Spinal cord (tissue), 10 donors: Measurements from ENCODE around the gene PLAAT5. TPM values are rescaled to one million over a fixed set of nuclear protein-coding genes. Genes with fewer than 3 reads are reported as not detected.

ENCODE experiments used
- DNase-seq, 6 donors: peaks; one replicate each; pipeline versions ENCODE4 v3.0.0 to v3.0.0-alpha.2; 2013 to 2015; ENCODE audit warnings: low spot score in 6 of 6, low read depth in 4 of 6
- H3K27ac ChIP-seq: one replicate; pipeline ENCODE4 v1.5.1; 2013; ENCODE audit warnings: low read depth, low read length, control low read depth
- H3K27me3 ChIP-seq: one replicate; pipeline ENCODE4 v1.6.1; 2013; ENCODE audit warnings: low read length; ENCODE audit not compliant: control insufficient read depth, insufficient read depth
- H3K36me3 ChIP-seq: one replicate; pipeline ENCODE4 v1.6.1; 2013; ENCODE audit warnings: low read length; ENCODE audit not compliant: control insufficient read depth, insufficient read depth
- H3K4me1 ChIP-seq: one replicate; pipeline ENCODE4 v1.6.1; 2013; ENCODE audit warnings: low read length; ENCODE audit not compliant: control insufficient read depth, insufficient read depth
- H3K4me3 ChIP-seq: one replicate; pipeline ENCODE4 v1.5.1; 2013; ENCODE audit warnings: low read depth, low read length, control low read depth
- H3K9me3 ChIP-seq: one replicate; pipeline ENCODE4 v1.6.1; 2013; ENCODE audit warnings: low read length; ENCODE audit not compliant: control insufficient read depth, insufficient read depth
- WGBS: methylation state at CpG from one replicate; pipeline ENCODE4 v1.1.5; 2013; ENCODE audit warnings: missing lambda C conversion rate; ENCODE audit not compliant: insufficient coverage; 5-methylcytosine and 5-hydroxymethylcytosine counted together
- polyA plus RNA-seq, 2 donors: library from polyadenylated mRNA; unstranded; fragments of 120-200 nt; gene quantifications; one replicate each; pipeline ENCODE4 v1.2.1, GENCODE V29; 2013; ENCODE audit not compliant: insufficient read length in 2 of 2
- total RNA-seq, 2 donors: library from RNA; depleted of rRNA in 1 of 2; stranded (reverse); fragments of 120-200 nt in 1 of 2; fragments of >200 nt in 1 of 2; gene quantifications; one replicate each; pipeline versions ENCODE4 v1.2.3 to v1.2.4, GENCODE V29; 2013 to 2014
- donor health status: healthy.

The PLAAT5 gene
- total and polyA plus RNA-seq, 4 donors, result 4.4 to 7.0 (median 5.0) TPM

- Histone ChIP-seq H3K4me1 (no peaks in the 10 kb centered on the region), H3K4me3 (no peak overlapping the region), H3K27me3 (no peaks in the 10 kb centered on the region), H3K27ac (no peak overlapping the region), H3K9me3 (no peaks in the 10 kb centered on the region), H3K36me3 (no peaks in the 10 kb centered on the region)
- 100% methylated on average over 1 of the region's 5 CpGs for WGBS
- no peak for DNase-seq
Observed at GRCh38 chr11:63517156-63517555, 26.2 kb upstream of the PLAAT5 start.

- H3K4me1 ChIP-seq, result peaks cover 8% of the 10 kb centered on the region
- no peak for DNase-seq
- no peaks in the 10 kb centered on the region for H3K36me3 ChIP-seq
- no peaks in the 10 kb centered on the region for H3K9me3 ChIP-seq
- no peak overlapping the region for H3K4me3 ChIP-seq
- H3K27me3 ChIP-seq, result no peaks in the 10 kb centered on the region
- no peak overlapping the region for H3K27ac ChIP-seq
- WGBS, result 89% methylated on average over 4 of the region's 6 CpGs
Observed at GRCh38 chr11:63516109-63516508, 25.1 kb upstream of the PLAAT5 start.

- H3K36me3 ChIP-seq, result no peaks in the 10 kb centered on the region
- H3K27me3 ChIP-seq, result no peaks in the 10 kb centered on the region
- H3K4me3 ChIP-seq, result no peak overlapping the region
- 93% methylated on average over 6 of the region's 7 CpGs for WGBS
- no peak overlapping the region for H3K27ac ChIP-seq
- no peak for DNase-seq
- H3K9me3 ChIP-seq, result no peaks in the 10 kb centered on the region
- H3K4me1 ChIP-seq, result peaks cover 23% of the 10 kb centered on the region
Observed at GRCh38 chr11:63512816-63513215, 21.8 kb upstream of the PLAAT5 start.

- H3K27ac ChIP-seq, result peak overlapping the region; percentile 55
- DNase-seq, result no peak
- H3K4me1 ChIP-seq, result peaks cover 23% of the 10 kb centered on the region
- no peaks in the 10 kb centered on the region for H3K9me3 ChIP-seq
- H3K27me3 ChIP-seq, result no peaks in the 10 kb centered on the region
- no peaks in the 10 kb centered on the region for H3K36me3 ChIP-seq
- WGBS, result 80% methylated on average over 9 of the region's 11 CpGs
- H3K4me3 ChIP-seq, result no peak overlapping the region
Observed at GRCh38 chr11:63511048-63511748, 20.2 kb upstream of the PLAAT5 start.

- Histone ChIP-seq H3K27ac (peak overlapping the region; percentile 55), H3K4me3 (no peak overlapping the region)
- peak in 1 of 6 donors; percentile 70 for DNase-seq
Observed at GRCh38 chr11:63510360-63511047, 19.5 kb upstream of the PLAAT5 start.

GRCh38 chr11:63508745-63509144, 17.8 kb upstream of the PLAAT5 start:
- Histone ChIP-seq H3K27ac (no peak overlapping the region), H3K36me3 (no peaks in the 10 kb centered on the region), H3K27me3 (no peaks in the 10 kb centered on the region), H3K9me3 (no peaks in the 10 kb centered on the region), H3K4me1 (peaks cover 23% of the 10 kb centered on the region), H3K4me3 (no peak overlapping the region)
- no peak for DNase-seq
- 94% methylated on average over 10 of the region's 12 CpGs for WGBS

More at GRCh38 chr11:63510360-63511047, 19.5 kb upstream of the PLAAT5 start:
- H3K4me1 ChIP-seq, result peaks cover 23% of the 10 kb centered on the region
- WGBS, result 72% methylated on average over 4 of the region's 7 CpGs
- H3K27me3 ChIP-seq, result no peaks in the 10 kb centered on the region
- no peaks in the 10 kb centered on the region for H3K9me3 ChIP-seq
- no peaks in the 10 kb centered on the region for H3K36me3 ChIP-seq

GRCh38 chr11:63508009-63508408, 17.0 kb upstream of the PLAAT5 start:
- Histone ChIP-seq H3K9me3 (no peaks in the 10 kb centered on the region), H3K27ac (no peak overlapping the region), H3K36me3 (no peaks in the 10 kb centered on the region), H3K27me3 (no peaks in the 10 kb centered on the region), H3K4me1 (peaks cover 23% of the 10 kb centered on the region), H3K4me3 (no peak overlapping the region)
- no CpG with 5 or more reads among the region's 3 CpGs for WGBS
- peak in 1 of 6 donors; percentile 63 for DNase-seq

GRCh38 chr11:63507511-63507910, 16.5 kb upstream of the PLAAT5 start:
- Histone ChIP-seq H3K27ac (no peak overlapping the region), H3K4me3 (no peak overlapping the region), H3K9me3 (no peaks in the 10 kb centered on the region), H3K4me1 (peaks cover 23% of the 10 kb centered on the region), H3K27me3 (no peaks in the 10 kb centered on the region), H3K36me3 (no peaks in the 10 kb centered on the region)
- no peak for DNase-seq
- WGBS, result 89% methylated on average over 1 of the region's 2 CpGs

- Histone ChIP-seq H3K27me3 (no peaks in the 10 kb centered on the region), H3K36me3 (no peaks in the 10 kb centered on the region), H3K4me1 (peaks cover 23% of the 10 kb centered on the region), H3K4me3 (no peak overlapping the region), H3K27ac (no peak overlapping the region), H3K9me3 (no peaks in the 10 kb centered on the region)
- DNase-seq, result peak in 2 of 6 donors; percentile 46 to 59
- WGBS, result 100% methylated on average over 2 of the region's 2 CpGs
Observed at GRCh38 chr11:63506876-63507275, 15.9 kb upstream of the PLAAT5 start.
